Skin epidermis (tissue), 12 donors: ENCODE results near the gene ABI2.
"Not testable (repeated sequence)": the region's sequence is repeated elsewhere in the genome, so short reads cannot be mapped to it uniquely, and the experiment has no call there.

Experiments
- H3K27ac ChIP-seq, 21 experiments: fragments of 200-600 bp; sonication (generic) in 11 of 21; one replicate each; pipeline ENCODE4 v1.5.0; 2020; ENCODE audit warnings: mild to moderate bottlenecking in 3 of 21, inconsistent platforms in 2 of 21, moderate library complexity in 2 of 21
- H3K4me3 ChIP-seq, 7 experiments: fragments of 200-600 bp; sonication (generic) in 2 of 7; one replicate each; pipeline ENCODE4 v1.5.0; 2020; ENCODE audit warnings: inconsistent platforms in 2 of 7, mild to moderate bottlenecking in 2 of 7, moderate library complexity in 1 of 7

Gene ABI2

DNA sequence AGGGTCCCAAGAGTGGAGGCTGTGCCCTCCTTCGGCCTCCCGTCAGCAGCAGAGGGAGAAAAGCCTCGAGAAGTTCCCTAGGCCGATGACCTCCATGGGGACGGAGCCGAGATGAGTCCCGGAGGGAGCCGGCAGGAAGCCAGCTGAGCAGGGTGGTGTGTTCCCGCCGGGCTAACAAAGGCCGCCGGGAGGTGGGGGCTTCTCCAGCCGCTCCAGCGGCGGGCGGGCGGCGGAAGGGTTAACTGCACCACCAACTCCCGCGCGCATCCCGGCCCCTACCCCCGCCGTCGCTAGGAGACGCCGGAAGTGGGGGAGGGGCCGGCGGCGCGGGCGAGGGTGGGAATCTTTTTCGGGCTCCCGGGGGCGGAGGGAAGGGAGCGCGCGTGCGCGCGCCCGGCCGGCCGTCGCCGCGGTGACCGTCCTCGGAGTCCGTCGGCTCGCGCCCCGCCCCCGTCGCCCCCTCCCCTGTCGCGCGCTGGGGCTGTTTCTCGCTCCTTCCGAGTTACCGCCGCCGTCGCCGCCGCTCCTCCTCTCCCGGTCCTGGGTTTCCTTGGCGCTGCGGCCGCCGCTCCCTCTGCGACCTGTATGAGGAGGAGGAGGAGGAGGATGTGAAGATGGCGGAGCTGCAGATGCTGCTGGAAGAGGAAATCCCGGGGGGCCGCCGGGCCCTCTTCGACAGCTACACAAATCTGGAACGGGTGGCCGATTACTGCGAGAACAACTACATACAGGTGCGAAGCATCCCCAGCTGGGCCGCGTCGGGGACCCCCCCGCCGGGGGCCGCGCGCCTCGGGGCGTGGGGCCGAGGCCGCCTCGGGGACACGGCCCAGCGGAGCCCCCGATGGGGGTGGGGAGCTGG lies at the start of gene ABI2:
Gene ABI2, plus strand, starts transcription at position 494 of the 859 bp plus-strand sequence. Its CDS starts 121 bp downstream, at position 615.
- peak within 1 kb of the TSS in 20 of 21 experiments; percentile 13 to 90 (median 81) for H3K27ac ChIP-seq
- H3K4me3 ChIP-seq, result peak within 1 kb of the TSS; percentile 74 to 99 (median 93)

DNA sequence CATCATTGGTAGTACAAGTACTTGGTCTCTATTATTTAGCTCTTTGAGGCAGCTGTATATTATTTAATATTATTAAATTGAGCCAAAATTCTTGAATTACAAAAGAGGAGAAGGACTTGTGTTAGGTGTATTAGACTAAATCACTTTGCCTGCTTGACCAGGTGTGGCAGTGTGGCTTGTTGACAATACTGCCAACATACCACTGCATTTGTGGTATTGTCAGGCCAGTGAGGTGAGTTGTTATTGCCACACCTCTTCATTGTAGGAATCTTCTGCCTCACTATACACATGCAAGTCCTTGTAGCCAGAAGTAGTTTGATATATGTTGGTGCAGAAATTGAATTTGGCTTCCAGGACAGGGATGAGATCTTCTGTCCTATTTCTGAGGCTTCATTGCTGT lies 48.9 kb upstream of the ABI2 start:
- Histone ChIP-seq H3K27ac (no peak overlapping the region), H3K4me3 (no peak overlapping the region)

- Histone ChIP-seq H3K27ac (no peak overlapping the region), H3K4me3 (no peak overlapping the region)
These were observed 47.6 kb upstream of the ABI2 start for GRCh38 chr2:203280428-203281064.

DNA sequence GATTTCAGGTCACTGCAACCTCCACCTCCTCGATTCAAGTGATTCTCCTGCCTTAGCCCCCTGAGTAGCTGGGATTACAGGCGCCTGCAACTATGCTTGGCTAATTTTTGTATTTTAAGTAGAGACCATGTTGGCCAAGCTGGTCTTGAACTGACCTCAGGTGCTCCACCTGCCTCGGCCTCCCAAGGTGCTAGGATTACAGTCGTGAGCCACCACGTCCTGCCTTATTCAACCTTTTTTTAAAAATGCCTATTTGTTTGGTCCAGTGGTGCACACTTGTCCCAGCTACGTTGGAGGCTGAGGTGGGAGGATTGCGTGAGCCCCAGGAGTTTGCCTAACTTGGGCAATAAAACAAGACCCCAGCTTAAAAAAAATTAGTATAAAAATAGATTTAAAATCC lies 46.1 kb upstream of the ABI2 start:
- H3K4me3 ChIP-seq, result no peak overlapping the region

DNA sequence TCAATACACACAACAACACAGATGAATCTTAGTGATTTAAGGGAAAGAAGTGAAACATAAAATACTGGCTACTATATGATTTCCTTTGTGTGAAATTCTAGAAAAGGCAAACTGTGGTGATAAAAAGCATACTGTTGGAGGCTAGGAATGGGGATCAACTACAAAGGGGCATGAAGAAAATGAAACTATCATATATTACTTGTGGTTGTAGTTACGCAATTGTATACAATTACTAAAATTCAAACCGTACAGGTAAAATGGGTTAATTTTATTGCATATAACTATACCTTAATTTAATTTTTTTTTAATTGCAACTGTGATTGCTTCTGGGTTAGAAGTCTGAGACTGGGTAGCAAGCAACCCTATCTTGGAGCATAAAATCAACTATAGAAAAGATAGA lies 41.7 kb upstream of the ABI2 start:
- Histone ChIP-seq H3K27ac (no peak overlapping the region), H3K4me3 (no peak overlapping the region)

More for the DNA sequence above, 46.1 kb upstream of the ABI2 start:
- no peak overlapping the region for H3K27ac ChIP-seq

DNA sequence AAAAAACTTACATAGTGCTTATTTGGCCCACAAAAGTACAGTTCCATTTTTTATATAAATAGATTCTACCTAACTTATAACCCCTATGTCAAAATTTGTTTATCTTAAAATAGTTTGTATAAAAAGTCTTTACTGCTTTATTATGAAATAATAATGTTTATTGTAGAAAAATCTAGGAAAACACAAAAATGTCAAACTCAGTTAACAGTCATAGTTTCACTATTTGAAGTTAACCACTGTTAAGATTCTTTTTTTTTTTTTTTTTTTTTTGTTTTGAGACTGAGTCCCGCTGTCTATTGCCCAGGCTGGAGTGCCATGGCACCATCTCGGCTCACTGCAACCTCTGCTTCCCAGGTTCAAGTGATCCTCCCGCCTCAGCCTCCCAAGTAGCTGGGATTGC lies 26.5 kb upstream of the ABI2 start:
- Histone ChIP-seq H3K27ac (no peak overlapping the region), H3K4me3 (no peak overlapping the region)

GRCh38 chr2:203302586-203302985 lies 25.6 kb upstream of the ABI2 start:
- H3K27ac ChIP-seq, result not testable (repeated sequence)

DNA sequence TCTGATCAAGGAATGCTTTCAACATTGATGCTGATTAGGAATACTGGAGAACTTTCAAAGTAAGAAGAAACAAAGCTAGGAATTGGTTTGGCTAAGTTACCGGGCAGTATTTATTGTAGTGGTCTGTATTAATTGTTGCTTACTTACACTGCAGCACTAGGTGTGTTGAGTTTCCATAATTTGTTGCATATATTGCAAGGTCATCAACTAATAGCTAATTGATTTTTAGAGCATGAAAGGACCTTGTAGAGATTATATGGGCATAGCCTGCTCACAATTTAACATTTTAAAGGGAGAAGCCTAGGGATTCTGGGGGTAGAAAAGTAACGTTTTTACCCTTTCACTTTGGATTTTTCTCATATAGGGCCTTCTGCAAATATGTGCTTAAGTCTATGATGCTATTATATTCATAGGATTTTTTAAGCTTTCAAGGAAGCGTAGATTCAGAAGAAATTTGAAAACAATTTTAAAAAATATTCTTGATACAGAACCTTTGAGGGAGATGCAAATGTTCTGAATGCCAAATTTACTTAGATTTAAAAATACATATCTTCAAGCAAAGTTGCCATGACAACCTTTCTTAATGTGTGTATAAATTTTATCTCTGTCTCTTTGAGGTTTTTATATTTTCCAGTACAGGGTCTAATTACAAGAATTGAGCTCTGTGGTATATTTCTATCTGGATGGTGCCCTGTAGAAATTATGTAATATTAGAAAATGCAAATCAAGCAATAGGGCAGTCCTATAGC lies 17.3 kb upstream of the ABI2 start:
- no peak overlapping the region for H3K4me3 ChIP-seq
- no peak overlapping the region for H3K27ac ChIP-seq

More at GRCh38 chr2:203302586-203302985, 25.6 kb upstream of the ABI2 start:
- H3K4me3 ChIP-seq, result not testable (repeated sequence)

DNA sequence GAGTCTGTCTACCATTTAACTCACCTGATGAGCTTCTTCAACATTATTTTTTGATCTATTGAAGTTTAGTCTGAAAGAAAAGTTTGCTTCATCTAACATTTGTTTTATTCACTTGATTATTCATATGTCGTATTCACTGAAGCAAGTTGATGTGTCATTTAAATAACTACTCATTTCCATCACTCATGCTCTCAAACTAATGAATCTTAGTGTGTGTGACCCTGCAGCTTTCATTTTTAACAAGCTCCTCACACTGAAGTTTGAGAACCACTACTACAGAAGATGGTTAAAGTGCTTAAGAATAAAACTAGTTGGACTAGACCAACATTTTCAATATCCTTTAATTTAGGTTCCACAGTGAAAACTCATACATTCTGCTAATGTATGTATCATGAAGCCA lies 1.8 kb upstream of the ABI2 start:
- H3K4me3 ChIP-seq, result no peak overlapping the region
- H3K27ac ChIP-seq, result no peak overlapping the region

GRCh38 chr2:203327582-203327900 lies 653 bp upstream of the ABI2 start:
- Histone ChIP-seq H3K4me3 (peak overlapping the region; percentile 74 to 99 (median 93)), H3K27ac (peak overlapping the region in 20 of 21 experiments; percentile 13 to 90 (median 81))

DNA sequence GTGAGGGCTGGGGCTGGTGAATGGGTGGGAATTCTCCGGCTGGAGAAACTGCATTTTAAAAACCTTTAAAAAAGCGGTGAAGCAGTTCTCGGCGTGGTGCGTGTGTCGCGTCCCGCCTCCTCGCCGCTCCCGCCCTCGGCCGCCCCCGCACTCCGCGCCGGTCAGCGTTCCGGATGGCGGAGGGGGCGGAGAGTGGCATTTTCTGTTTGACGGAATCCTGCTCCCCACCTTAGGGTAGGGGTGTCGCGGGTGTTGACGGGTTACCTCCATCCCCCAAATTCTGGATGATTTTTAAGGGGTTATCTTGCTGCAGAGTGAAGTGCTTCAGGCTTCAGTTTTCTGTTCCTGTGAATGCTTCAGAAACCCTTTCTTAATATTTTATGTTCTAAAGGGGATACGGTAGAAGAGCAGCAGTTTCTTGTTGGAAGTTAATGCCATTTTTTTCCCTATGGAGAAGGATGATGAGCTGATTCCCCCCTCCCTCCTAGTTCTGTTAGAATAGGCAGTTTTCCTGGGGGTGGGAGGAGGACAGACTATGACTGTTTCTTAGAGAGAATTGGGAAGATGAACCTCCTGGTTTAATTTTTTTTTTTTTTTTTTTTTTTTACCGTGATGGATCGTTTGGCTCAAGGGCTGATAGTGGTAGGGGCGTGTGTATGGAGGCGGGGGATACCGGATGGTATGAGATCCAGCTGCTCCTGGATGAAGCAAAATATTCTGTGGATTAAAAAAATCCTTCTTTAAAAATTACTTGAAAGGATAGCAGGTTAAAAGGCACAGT lies 756 bp downstream of the ABI2 start:
- Histone ChIP-seq H3K27ac (peak overlapping the region in 20 of 21 experiments; percentile 13 to 90 (median 81)), H3K4me3 (peak overlapping the region; percentile 74 to 99 (median 93))

GRCh38 chr2:203330434-203330833 lies 2.2 kb downstream of the ABI2 start:
- H3K27ac ChIP-seq, result no peak overlapping the region
- no peak overlapping the region for H3K4me3 ChIP-seq

- no peak overlapping the region for H3K4me3 ChIP-seq
- H3K27ac ChIP-seq, result no peak overlapping the region
These were observed 10.1 kb downstream of the ABI2 start for GRCh38 chr2:203338322-203338721.

DNA sequence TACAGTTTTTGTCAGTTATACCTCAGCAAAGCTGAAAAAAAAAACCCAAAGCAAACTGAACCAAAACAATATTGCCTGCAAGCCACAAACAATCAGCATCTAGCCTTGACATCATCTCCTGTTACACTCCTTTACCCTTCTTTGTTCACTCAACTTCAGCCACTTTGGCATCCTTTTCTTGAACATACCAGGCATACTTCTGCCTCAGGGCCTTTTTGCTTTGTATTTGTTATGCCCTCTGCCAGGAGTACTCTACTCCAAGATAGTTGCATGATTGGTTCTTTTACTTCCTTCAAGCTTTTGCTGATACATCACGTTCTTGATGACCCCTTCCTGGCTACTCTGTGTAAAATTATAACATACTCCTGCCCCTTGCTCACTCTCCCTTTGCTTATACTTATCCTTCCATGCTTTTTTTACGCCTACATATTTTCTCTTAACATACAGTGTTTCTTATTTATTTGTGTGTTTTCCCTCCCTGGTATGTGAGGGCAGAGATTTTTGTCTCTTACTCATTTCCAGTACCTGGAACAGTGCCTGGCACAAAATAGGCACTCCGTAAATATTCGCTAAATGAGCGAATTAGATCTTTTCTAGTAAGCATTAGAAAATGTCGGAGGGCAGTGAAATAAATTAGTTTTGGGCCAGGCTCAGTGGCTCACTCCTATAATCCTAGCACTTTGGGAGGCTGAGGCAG lies 12.7 kb downstream of the ABI2 start:
- Histone ChIP-seq H3K4me3 (no peak overlapping the region), H3K27ac (no peak overlapping the region)

- Histone ChIP-seq H3K4me3 (no peak overlapping the region), H3K27ac (no peak overlapping the region)
These were observed 13.6 kb downstream of the ABI2 start for GRCh38 chr2:203341741-203342310.

DNA sequence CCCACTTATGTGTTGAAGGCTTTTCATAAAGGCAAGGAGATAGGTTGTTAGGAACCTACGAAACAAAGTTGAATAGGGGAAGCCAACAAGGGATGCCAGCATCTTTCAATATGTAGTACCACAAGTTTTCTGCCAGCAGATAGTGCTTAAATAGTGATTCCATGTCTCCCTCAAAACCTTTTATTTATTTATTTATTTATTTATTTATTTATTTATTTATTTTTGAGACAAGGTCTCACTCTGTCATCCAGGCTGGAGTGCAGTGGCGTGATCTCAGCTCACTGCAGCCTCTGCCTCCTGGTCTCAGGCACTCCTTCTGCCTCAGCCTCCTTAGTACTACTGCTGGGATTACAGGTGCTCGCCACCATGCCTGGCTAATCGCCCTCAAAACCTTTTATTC lies 14.2 kb downstream of the ABI2 start:
- H3K4me3 ChIP-seq, H3K27ac ChIP-seq: not testable (repeated sequence)

GRCh38 chr2:203344667-203345066 lies 16.5 kb downstream of the ABI2 start:
- H3K27ac ChIP-seq, result no peak overlapping the region
- H3K4me3 ChIP-seq, result no peak overlapping the region

GRCh38 chr2:203346612-203347011 lies 18.4 kb downstream of the ABI2 start:
- Histone ChIP-seq H3K27ac (no peak overlapping the region), H3K4me3 (no peak overlapping the region)

- no peak overlapping the region for H3K27ac ChIP-seq
These were observed 19.2 kb downstream of the ABI2 start for GRCh38 chr2:203347375-203347774.

More at GRCh38 chr2:203347375-203347774, 19.2 kb downstream of the ABI2 start:
- H3K4me3 ChIP-seq, result no peak overlapping the region
